ENCODE measurements around the gene AGPS.

GRCh38 chr2:177353187-177353478 is 39.4 kb upstream of the AGPS start:
- TF ChIP-seq EZH2 (IDR thresholded peaks at IDR 0.05; ENCODE audit: borderline replicate concordance, low read depth, low read length, severe bottlenecking) (no peak), CTCF (IDR thresholded peaks at IDR 0.05; ENCODE audit: borderline replicate concordance, extremely low read depth, low read length, poor library complexity, severe bottlenecking) (no peak)

Data from DND-41 (cell line).